Hepatocyte (in vitro differentiated cells): Measurements from ENCODE around the gene VWA5B2. TPM values are rescaled to one million over a fixed set of nuclear protein-coding genes. Genes with fewer than 3 reads are reported as not detected.

Source experiments
- DNase-seq: peaks from one replicate; pipeline ENCODE4 v3.0.0-alpha.2; 2016; ENCODE audit warnings: low spot score
- H2AFZ ChIP-seq: fragments of 200-600 bp; sonication (generic); 2 replicates; pipeline ENCODE4 v1.6.0; 2016; ENCODE audit warnings: antibody characterized with exemption, mild to moderate bottlenecking
- H3K27ac ChIP-seq: fragments of 200-600 bp; sonication (generic); 2 replicates; pipeline ENCODE4 v1.5.1; 2016; ENCODE audit warnings: mild to moderate bottlenecking
- H3K27me3 ChIP-seq: fragments of 200-600 bp; sonication (generic); 2 replicates; pipeline ENCODE4 v1.6.1; 2016
- H3K36me3 ChIP-seq: fragments of 200-600 bp; sonication (generic); replicated peaks from 2 replicates; pipeline ENCODE4 v1.5.1; 2016; ENCODE audit warnings: low read depth; ENCODE audit not compliant: insufficient read depth
- H3K4me1 ChIP-seq: fragments of 200-600 bp; sonication (generic); 2 replicates; pipeline ENCODE4 v1.5.1; 2016; ENCODE audit warnings: mild to moderate bottlenecking, moderate library complexity; ENCODE audit not compliant: insufficient read depth
- H3K4me2 ChIP-seq: fragments of 200-600 bp; sonication (generic); 2 replicates; pipeline ENCODE4 v1.6.0; 2016
- H3K4me3 ChIP-seq: fragments of 200-600 bp; sonication (generic); 2 replicates; pipeline ENCODE4 v1.5.1; 2016; ENCODE audit warnings: mild to moderate bottlenecking
- H3K79me2 ChIP-seq: fragments of 200-600 bp; sonication (generic); 2 replicates; pipeline ENCODE4 v1.6.0; 2017; ENCODE audit warnings: mild to moderate bottlenecking
- H3K9me2 ChIP-seq: fragments of 200-600 bp; sonication (generic); replicated peaks from 2 replicates; pipeline ENCODE4 v1.6.0; 2017; ENCODE audit warnings: mild to moderate bottlenecking; ENCODE audit not compliant: insufficient read depth
- H3K9me3 ChIP-seq: fragments of 200-600 bp; sonication (generic); 2 replicates; pipeline ENCODE4 v1.5.1; 2016; ENCODE audit warnings: low read depth, mild to moderate bottlenecking
- H4K20me1 ChIP-seq: fragments of 200-600 bp; sonication (generic); 2 replicates; pipeline ENCODE4 v1.6.0; 2016; ENCODE audit warnings: mild to moderate bottlenecking; ENCODE audit not compliant: insufficient read depth, poor library complexity, severe bottlenecking
- EZH2 ChIP-seq: fragments of 200-600 bp; sonication (generic); IDR thresholded peaks from 2 replicates; pipeline ENCODE4 v1.6.1; 2016; ENCODE audit warnings: antibody characterized with exemption, mild to moderate bottlenecking, borderline replicate concordance
- EZH2phosphoT487 ChIP-seq: fragments of 200-600 bp; sonication (generic); IDR thresholded peaks from one replicate; pipeline ENCODE4 v1.6.1; 2018; ENCODE audit warnings: antibody characterized with exemption, mild to moderate bottlenecking, low read depth, moderate library complexity; ENCODE audit not compliant: unreplicated experiment, severe bottlenecking
- WGBS: methylation state at CpG from one replicate; pipeline ENCODE4 v1.1.6; 2016; ENCODE audit warnings: low lambda C conversion rate; ENCODE audit errors: missing lambda C conversion rate; 5-methylcytosine and 5-hydroxymethylcytosine counted together
- polyA plus RNA-seq: library from polyadenylated mRNA; unstranded; fragments of >200 nt; fragmentation: Nextera tagmentation; extraction: Ambion mirVana; gene quantifications from 2 replicates; pipeline ENCODE4 v1.2.1, GENCODE V29; 2016
- total RNA-seq: library from RNA; depleted of rRNA; stranded (reverse); fragments of >200 nt; gene quantifications from 2 replicates; pipeline ENCODE4 v1.2.3, GENCODE V29; 2014
- TF ChIP-seq, protein P1 (sequence below): fragments of 200-600 bp; sonication (generic); IDR thresholded peaks from 2 replicates; pipeline ENCODE4 v1.5.1; 2016; ENCODE audit warnings: antibody characterized with exemption, mild to moderate bottlenecking; ENCODE audit not compliant: poor library complexity

Gene VWA5B2
- total and polyA plus RNA-seq, 2 experiments from 2014 or later: 1.0 to 3.2 TPM

DNA sequence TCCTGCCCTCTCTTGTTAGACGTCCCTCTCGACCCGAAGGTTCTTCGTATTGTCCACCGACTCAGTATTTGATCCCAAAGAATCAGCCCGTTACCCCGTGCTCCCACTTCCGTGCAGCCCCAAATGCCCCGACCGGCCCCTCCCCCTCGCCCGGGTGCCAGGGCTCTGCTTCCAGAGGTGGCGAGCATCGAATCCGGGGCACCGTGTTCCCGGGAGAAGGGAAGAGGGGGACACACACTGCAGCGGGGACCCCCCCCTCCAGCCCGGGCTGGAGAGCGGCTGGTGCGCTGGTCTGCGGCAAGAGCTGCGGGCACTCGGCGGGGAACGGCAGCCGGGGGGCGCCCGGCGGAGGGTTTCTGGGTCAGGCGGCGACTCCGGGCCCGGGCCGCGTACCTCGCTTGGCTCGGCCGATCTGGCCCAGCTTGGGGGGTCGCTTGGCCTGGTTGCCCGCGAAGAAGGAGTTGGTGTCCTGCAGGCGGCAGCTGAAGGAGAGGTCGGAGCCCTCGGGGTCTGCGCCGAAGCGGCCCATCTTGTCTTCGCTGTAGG lies 31.4 kb downstream of the VWA5B2 start:
- H3K36me3 ChIP-seq: no peaks in the 10 kb centered on the region
- no peaks in the 10 kb centered on the region for H3K9me3 ChIP-seq
- DNase-seq: no peak
- H3K9me2 ChIP-seq: no peaks in the 10 kb centered on the region
- WGBS: 1% methylated on average over 41 of the region's 49 CpGs
- peaks cover 58% of the 10 kb centered on the region for H3K27me3 ChIP-seq
- no peak overlapping the region for H3K27ac ChIP-seq
- peak overlapping the region; percentile 20 for H3K4me3 ChIP-seq
- H4K20me1 ChIP-seq: no peaks in the 10 kb centered on the region
- peak overlapping the region; percentile 97 for H3K4me2 ChIP-seq
- H3K4me1 ChIP-seq: peaks cover 19% of the 10 kb centered on the region
- TF ChIP-seq, protein P1, sequence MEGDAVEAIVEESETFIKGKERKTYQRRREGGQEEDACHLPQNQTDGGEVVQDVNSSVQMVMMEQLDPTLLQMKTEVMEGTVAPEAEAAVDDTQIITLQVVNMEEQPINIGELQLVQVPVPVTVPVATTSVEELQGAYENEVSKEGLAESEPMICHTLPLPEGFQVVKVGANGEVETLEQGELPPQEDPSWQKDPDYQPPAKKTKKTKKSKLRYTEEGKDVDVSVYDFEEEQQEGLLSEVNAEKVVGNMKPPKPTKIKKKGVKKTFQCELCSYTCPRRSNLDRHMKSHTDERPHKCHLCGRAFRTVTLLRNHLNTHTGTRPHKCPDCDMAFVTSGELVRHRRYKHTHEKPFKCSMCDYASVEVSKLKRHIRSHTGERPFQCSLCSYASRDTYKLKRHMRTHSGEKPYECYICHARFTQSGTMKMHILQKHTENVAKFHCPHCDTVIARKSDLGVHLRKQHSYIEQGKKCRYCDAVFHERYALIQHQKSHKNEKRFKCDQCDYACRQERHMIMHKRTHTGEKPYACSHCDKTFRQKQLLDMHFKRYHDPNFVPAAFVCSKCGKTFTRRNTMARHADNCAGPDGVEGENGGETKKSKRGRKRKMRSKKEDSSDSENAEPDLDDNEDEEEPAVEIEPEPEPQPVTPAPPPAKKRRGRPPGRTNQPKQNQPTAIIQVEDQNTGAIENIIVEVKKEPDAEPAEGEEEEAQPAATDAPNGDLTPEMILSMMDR: no peak
- peak; percentile 95 for TF ChIP-seq EZH2
- peak; percentile 58 for TF ChIP-seq EZH2phosphoT487
- H3K79me2 ChIP-seq: no peaks in the 10 kb centered on the region
- H2AFZ ChIP-seq: no peak overlapping the region

DNA sequence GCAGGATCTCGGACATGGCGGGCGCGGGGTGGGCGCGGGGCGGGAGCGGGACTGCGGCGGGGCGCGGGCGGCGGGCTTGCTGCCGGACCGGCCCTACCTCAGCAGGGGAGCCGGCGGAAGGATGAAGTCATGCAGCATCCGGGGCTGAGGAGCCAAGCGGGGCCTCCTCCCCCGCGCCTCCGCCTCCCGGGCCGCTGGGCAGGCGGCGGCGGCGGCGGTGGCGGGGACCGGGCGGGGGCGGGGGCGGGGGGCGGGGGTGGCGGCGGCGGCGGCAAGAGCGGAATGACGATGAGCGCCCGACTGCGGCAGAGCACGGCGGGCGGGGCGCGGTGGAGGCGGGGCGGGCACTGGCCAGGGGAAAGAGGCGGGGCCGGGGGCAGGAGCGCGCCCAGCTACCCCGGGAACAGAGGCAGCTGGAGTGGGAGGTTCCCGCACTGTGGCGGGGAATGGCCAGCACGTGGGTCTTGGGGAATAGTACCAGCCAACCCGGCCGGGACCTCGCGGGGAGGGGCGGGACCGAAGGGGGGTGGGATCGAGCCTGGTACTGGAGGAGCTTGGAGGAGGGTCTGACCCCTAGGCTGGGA lies 32.0 kb downstream of the VWA5B2 start, which contains the start of gene CAMK2N2:
CAMK2N2 (minus strand) TSS at position 284 of the 584 bp plus-strand sequence; CDS start at position 16, 268 bp downstream.
- Histone ChIP-seq H3K4me1 (peaks cover 19% of the 10 kb centered on the region), H3K27ac (no peak within 1 kb of the TSS), H3K9me2 (no peaks in the 10 kb centered on the region), H3K36me3 (no peaks in the 10 kb centered on the region), H3K27me3 (peaks cover 58% of the 10 kb centered on the region), H3K4me2 (peak within 1 kb of the TSS; percentile 97), H2AFZ (no peak within 1 kb of the TSS), H3K9me3 (no peaks in the 10 kb centered on the region), H3K79me2 (no peaks in the 10 kb centered on the region), H3K4me3 (peak within 1 kb of the TSS; percentile 20), H4K20me1 (no peaks in the 10 kb centered on the region)
- WGBS: 0% methylated on average over 10 of the region's 67 CpGs
- no peak for TF ChIP-seq EZH2
- TF ChIP-seq, protein P1: no peak
- no peak for TF ChIP-seq EZH2phosphoT487
- DNase-seq: peak; percentile 69

DNA sequence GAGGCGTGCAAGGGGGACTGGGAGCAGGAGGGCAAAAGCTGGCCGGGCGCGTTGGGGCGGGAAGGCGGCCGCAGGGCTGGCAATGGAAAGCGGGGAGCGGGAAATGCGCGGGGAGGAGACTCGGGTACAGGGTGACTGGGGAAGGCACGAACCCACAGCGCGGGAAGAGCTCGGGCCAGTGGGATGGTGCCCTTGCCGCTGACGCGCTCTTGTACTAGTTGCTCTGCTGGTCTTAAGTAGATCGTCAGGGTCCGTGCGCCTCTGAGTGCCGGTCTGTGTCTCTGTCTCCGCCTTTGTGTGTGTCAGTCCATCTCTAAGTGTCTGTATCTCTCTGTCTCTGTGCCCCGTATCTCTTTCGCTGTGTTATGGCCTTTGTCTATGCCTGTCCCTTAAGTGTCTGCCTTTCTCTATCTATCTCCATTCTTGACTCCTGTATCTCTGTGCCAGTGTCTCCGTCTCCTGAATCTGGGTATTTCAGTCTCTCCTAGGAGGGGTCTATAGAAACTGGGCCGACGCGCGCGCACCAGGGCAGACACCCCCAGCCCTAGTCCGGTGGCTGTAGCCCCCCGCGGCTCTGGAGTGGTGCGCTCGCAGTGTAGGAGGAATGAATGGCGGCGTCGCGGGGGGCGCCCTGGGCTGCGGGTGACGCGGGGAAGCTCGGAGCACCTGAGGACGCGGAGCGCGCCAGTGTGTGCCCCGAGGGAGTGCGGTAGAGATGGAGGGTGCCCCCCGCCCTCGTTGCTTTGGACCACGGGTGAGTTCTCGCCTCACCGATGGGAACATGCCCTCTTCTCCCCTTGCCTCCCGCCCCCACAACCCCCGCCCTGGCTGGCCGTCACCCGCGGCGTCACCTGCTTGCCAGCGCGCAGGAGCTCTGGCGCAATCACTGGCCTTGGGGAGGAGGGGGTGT lies 32.7 kb downstream of the VWA5B2 start:
- Histone ChIP-seq H3K4me3 (peak overlapping the region; percentile 18), H3K79me2 (no peaks in the 10 kb centered on the region), H3K27me3 (peaks cover 58% of the 10 kb centered on the region), H3K9me3 (no peaks in the 10 kb centered on the region), H3K4me2 (peak overlapping the region; percentile 97), H3K9me2 (no peaks in the 10 kb centered on the region), H2AFZ (no peak overlapping the region), H3K36me3 (no peaks in the 10 kb centered on the region), H4K20me1 (no peaks in the 10 kb centered on the region), H3K4me1 (peaks cover 19% of the 10 kb centered on the region), H3K27ac (no peak overlapping the region)
- WGBS: 2% methylated on average over 49 of the region's 66 CpGs
- TF ChIP-seq, protein P1: no peak
- TF ChIP-seq EZH2phosphoT487 (peak; percentile 16), EZH2 (peak; percentile 68)
- peak; percentile 54 for DNase-seq
